IMR-90 (cell line): Measurements from ENCODE around the gene TDRD3. TPM values are rescaled to one million over a fixed set of nuclear protein-coding genes. Genes with fewer than 3 reads are reported as not detected.

Source experiments
- ATAC-seq: fragments of 200-7000 bp; cut with Tn5 transposase; 2 replicates; pipeline ENCODE4 v1.9.1; 2020; ENCODE audit warnings: low read depth, mild to moderate bottlenecking, moderate library complexity
- BruUV-seq: library from RNA; stranded (reverse); fragments of 400-500 nt; replicated peaks from 2 replicates; lab custom pipeline; 2021; lab: Mats Ljungman, UMichigan
- CTCF ChIA-PET: fragments of 300-600 bp; formaldehyde crosslinking; extraction: SDS; loops from one replicate; lab custom pipeline; 2021; ENCODE audit warnings: antibody characterized with exemption; lab: Yijun Ruan, JAX
- POLR2A ChIA-PET: fragments of 300-600 bp; sonication (Branson Sonifier 250); formaldehyde crosslinking; loops from one replicate; lab custom pipeline; 2022; ENCODE audit warnings: antibody characterized with exemption; ENCODE audit not compliant: unreplicated experiment; lab: Charles Lee
- DNase-seq: peaks from one replicate; pipeline ENCODE4 v3.0.0; 2013
- H2AFZ ChIP-seq: replicated peaks from 2 replicates; pipeline ENCODE3; 2013; ENCODE audit warnings: low read length, mild to moderate bottlenecking; ENCODE audit not compliant: poor library complexity
- H2AK5ac ChIP-seq: 2 replicates; pipeline ENCODE4 v1.6.1; 2013; ENCODE audit warnings: low read depth, low read length, inconsistent platforms
- H2AK9ac ChIP-seq: replicated peaks from 2 replicates; pipeline ENCODE3; 2013; ENCODE audit warnings: mild to moderate bottlenecking, low read depth, low read length, moderate library complexity; ENCODE audit not compliant: poor library complexity
- H2BK120ac ChIP-seq: 2 replicates; pipeline ENCODE4 v1.6.1; 2013; ENCODE audit warnings: low read depth, low read length, inconsistent platforms
- H2BK15ac ChIP-seq: 3 replicates; pipeline ENCODE4 v1.6.1; 2013; ENCODE audit warnings: low read depth, low read length, inconsistent platforms
- H2BK20ac ChIP-seq: 2 replicates; pipeline ENCODE4 v1.6.1; 2013; ENCODE audit warnings: low read depth, mild to moderate bottlenecking, inconsistent platforms, low read length, moderate library complexity
- H2BK5ac ChIP-seq: 2 replicates; pipeline ENCODE4 v1.6.1; 2013; ENCODE audit warnings: mild to moderate bottlenecking, low read depth, low read length, inconsistent platforms; ENCODE audit not compliant: poor library complexity, severe bottlenecking
- H3K14ac ChIP-seq: replicated peaks from 2 replicates; pipeline ENCODE4 v1.6.1; 2013; ENCODE audit warnings: low read depth, low read length, inconsistent platforms
- H3K18ac ChIP-seq: 2 replicates; pipeline ENCODE4 v1.6.1; 2013; ENCODE audit warnings: low read depth, low read length, control low read depth
- H3K23ac ChIP-seq: 2 replicates; pipeline ENCODE4 v1.6.1; 2013; ENCODE audit warnings: low read depth, low read length, inconsistent platforms
- H3K27ac ChIP-seq: 2 replicates; pipeline ENCODE4 v1.5.1; 2013; ENCODE audit warnings: mild to moderate bottlenecking, control low read depth, low read length; ENCODE audit not compliant: insufficient read depth
- H3K27me3 ChIP-seq: 2 replicates; pipeline ENCODE4 v1.6.1; 2013; ENCODE audit warnings: low read length; ENCODE audit not compliant: control insufficient read depth, insufficient read depth
- H3K36me3 ChIP-seq: 2 replicates; pipeline ENCODE4 v1.6.1; 2013; ENCODE audit warnings: low read length, mixed read lengths; ENCODE audit not compliant: control insufficient read depth, insufficient read depth
- H3K4ac ChIP-seq: 2 replicates; pipeline ENCODE4 v1.6.1; 2013; ENCODE audit warnings: low read depth, low read length, inconsistent platforms
- H3K4me1 ChIP-seq: 2 replicates; pipeline ENCODE4 v1.6.1; 2013; ENCODE audit warnings: low read length, mixed read lengths; ENCODE audit not compliant: control insufficient read depth, insufficient read depth
- H3K4me2 ChIP-seq: 2 replicates; pipeline ENCODE4 v1.6.1; 2013; ENCODE audit warnings: low read depth, mild to moderate bottlenecking, control low read depth, low read length, moderate library complexity
- H3K4me3 ChIP-seq: 2 replicates; pipeline ENCODE4 v1.5.1; 2013; ENCODE audit warnings: low read depth, mild to moderate bottlenecking, control low read depth, low read length, moderate library complexity; ENCODE audit not compliant: insufficient read depth
- H3K56ac ChIP-seq: 2 replicates; pipeline ENCODE4 v1.6.1; 2013; ENCODE audit warnings: low read length, inconsistent platforms; ENCODE audit not compliant: insufficient read depth; ENCODE audit errors: extremely low read depth
- H3K79me1 ChIP-seq, 2 experiments: 2 replicates each; pipeline ENCODE4 v1.6.1; 2013; ENCODE audit warnings: low read length in 2 of 2, inconsistent platforms in 1 of 2, low read depth in 1 of 2
- H3K9ac ChIP-seq: 2 replicates; pipeline ENCODE4 v1.6.1; 2013; ENCODE audit warnings: low read depth, low read length, control low read depth
- H3K9me1 ChIP-seq: 2 replicates; pipeline ENCODE4 v1.6.1; 2013; ENCODE audit warnings: low read length, inconsistent platforms; ENCODE audit not compliant: insufficient read depth
- H3K9me3 ChIP-seq: 2 replicates; pipeline ENCODE4 v1.6.1; 2013; ENCODE audit warnings: low read length; ENCODE audit not compliant: control insufficient read depth, insufficient read depth
- H4K20me1 ChIP-seq: 2 replicates; pipeline ENCODE4 v1.6.1; 2013; ENCODE audit warnings: low read length, inconsistent platforms; ENCODE audit not compliant: insufficient read depth
- H4K5ac ChIP-seq: 2 replicates; pipeline ENCODE4 v1.6.1; 2013; ENCODE audit warnings: mild to moderate bottlenecking, low read depth, low read length, control low read depth
- H4K8ac ChIP-seq, 2 experiments: 2 replicates each; pipeline ENCODE4 v1.6.1; 2013; ENCODE audit warnings: low read depth in 2 of 2, low read length in 2 of 2, control low read depth in 1 of 2, inconsistent platforms in 1 of 2
- H4K91ac ChIP-seq: 2 replicates; pipeline ENCODE4 v1.6.1; 2013; ENCODE audit warnings: low read depth, low read length, inconsistent platforms; ENCODE audit not compliant: insufficient read depth
- FOS ChIP-seq: fragments of 150-350 bp; IDR thresholded peaks from 2 replicates; pipeline ENCODE4 v1.6.1; 2016; ENCODE audit warnings: low read depth, low read length
- MAFK ChIP-seq: IDR thresholded peaks from 2 replicates; pipeline ENCODE4 v1.6.1; 2012; ENCODE audit warnings: low read depth, low read length, improper control_type of control experiment
- NFE2L2 ChIP-seq: fragments of 150-350 bp; IDR thresholded peaks from 2 replicates; pipeline ENCODE4 v1.6.1; 2016; ENCODE audit warnings: low read depth, mild to moderate bottlenecking, low read length
- POLR2A ChIP-seq: IDR thresholded peaks from 2 replicates; pipeline ENCODE4 v1.6.1; 2012; ENCODE audit warnings: mild to moderate bottlenecking, low read depth, low read length
- RAD21 ChIP-seq: IDR thresholded peaks from 2 replicates; pipeline ENCODE4 v1.6.1; 2012; ENCODE audit warnings: low read length, improper control_type of control experiment
- RCOR1 ChIP-seq: IDR thresholded peaks from 2 replicates; pipeline ENCODE4 v1.6.1; 2012; ENCODE audit warnings: mild to moderate bottlenecking, low read length, improper control_type of control experiment; ENCODE audit not compliant: insufficient replicate concordance
- RFX5 ChIP-seq: IDR thresholded peaks from 2 replicates; pipeline ENCODE4 v1.8.0; 2012; ENCODE audit warnings: low read depth, mild to moderate bottlenecking, low read length, moderate library complexity
- SMC3 ChIP-seq: fragments of 150-350 bp; IDR thresholded peaks from 2 replicates; pipeline ENCODE4 v1.6.1; 2016; ENCODE audit warnings: low read depth, mild to moderate bottlenecking, antibody characterized with exemption, low read length, moderate library complexity
- WGBS, 2 experiments: methylation state at CpG; one replicate each; pipeline versions ENCODE4 v1.1.5 to v1.1.7; 2013; ENCODE audit warnings: missing lambda C conversion rate in 2 of 2; ENCODE audit not compliant: insufficient read length in 1 of 2; ENCODE audit errors: extremely low coverage in 2 of 2; 5-methylcytosine and 5-hydroxymethylcytosine counted together
- dilution Hi-C: fragments of 300-500 bp; cut with HindIII; formaldehyde crosslinking; loops from one replicate; pipeline ENCODE4 v1.14.3; 2018; ENCODE audit warnings: low sequenced_read_pairs; ENCODE audit not compliant: unreplicated experiment
- in situ Hi-C: fragments of 300-500 bp; cut with MboI; formaldehyde crosslinking; loops from 3 replicates; pipeline ENCODE4 v1.14.3; 2019; ENCODE audit warnings: low sequenced_read_pairs, inconsistent platforms, mixed read lengths
- intact Hi-C: fragments of 100-400 bp; cut with micrococcal nuclease; formaldehyde crosslinking; loops from 2 replicates; pipeline ENCODE4 v1.10.0; 2022
- polyA plus RNA-seq, 3 experiments: library from polyadenylated mRNA; depleted of rRNA; stranded (reverse); fragments of >200 nt; gene quantifications; 2 replicates each; pipeline ENCODE4 v1.2.3, GENCODE V29; 2012; ENCODE audit warnings: low replicate concordance in 1 of 3
- total RNA-seq: library from RNA; depleted of rRNA; stranded (reverse); fragments of >200 nt; gene quantifications from 2 replicates; pipeline ENCODE4 v1.2.3, GENCODE V29; 2012
- TF ChIP-seq, protein P1 (sequence below): conservative IDR thresholded peaks from 2 replicates; pipeline ENCODE4 v1.5.1; 2012; ENCODE audit warnings: mild to moderate bottlenecking, low read depth, low read length, improper control_type of control experiment

The TDRD3 gene
- total and polyA plus RNA-seq, 2 of the 4 experiments (the other 2 are of a cell fraction): 3.9 to 12.0 TPM

DNA sequence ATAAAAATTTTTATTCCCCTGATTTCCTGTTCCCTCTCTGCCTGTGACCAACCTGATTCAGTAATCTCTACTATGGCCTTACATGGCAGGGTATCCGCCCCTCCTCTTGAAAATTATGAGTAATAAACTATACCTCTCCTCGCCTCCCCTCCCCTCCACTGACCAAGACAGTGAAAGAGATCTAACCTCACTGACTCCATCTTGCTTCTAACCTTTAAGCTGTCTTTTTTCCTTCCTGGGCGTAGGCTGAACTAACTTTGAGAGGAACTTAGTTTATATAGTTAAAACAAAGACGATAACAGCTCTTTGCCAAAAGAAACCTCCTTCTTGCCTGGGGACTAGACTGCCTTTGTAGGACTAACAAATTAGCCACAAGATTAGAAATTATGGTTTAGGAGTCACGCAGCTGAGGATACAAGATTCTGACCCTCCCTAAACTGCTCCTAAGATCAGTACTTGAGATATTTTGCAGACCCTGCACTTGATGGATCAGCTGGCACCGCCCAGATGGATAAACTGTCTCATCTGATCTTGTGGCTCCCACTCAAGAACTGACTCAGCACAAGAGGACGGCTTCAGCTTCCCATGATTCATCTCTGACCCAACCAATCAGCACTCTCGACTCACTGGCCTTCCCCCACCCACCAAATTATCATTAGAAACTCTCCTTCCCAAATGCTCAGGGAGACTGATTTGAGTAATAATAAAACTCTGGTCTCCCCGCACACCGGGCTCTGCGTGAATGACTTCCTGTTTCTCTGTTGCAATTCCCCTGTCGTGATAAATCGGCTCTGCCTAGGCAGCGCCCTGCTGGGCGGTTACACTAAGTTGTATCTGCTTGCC, 187.1 kb downstream of the TDRD3 start:
- WGBS, 2 experiments: 50% methylated on average over 4 of the region's 15 CpGs; no CpG with 5 or more reads in 1 of the 2 experiments
- Histone ChIP-seq H3K36me3 (no peaks in the 10 kb centered on the region), H3K4me1 (no peaks in the 10 kb centered on the region), H4K5ac (no peak overlapping the region), H3K4ac (no peak overlapping the region), H3K79me1 (no peaks in the 10 kb centered on the region), H3K4me3 (no peak overlapping the region), H3K4me2 (no peak overlapping the region), H3K9ac (no peak overlapping the region), H4K8ac (no peak overlapping the region; a peak in 1 of 4 replicates), H2AK9ac (no peak overlapping the region), H3K14ac (no peak overlapping the region), H3K18ac (no peak overlapping the region), H3K23ac (no peak overlapping the region), H3K9me1 (no peaks in the 10 kb centered on the region), H4K91ac (no peak overlapping the region), H2AK5ac (no peak overlapping the region), H2BK15ac (no peak overlapping the region; the same call in 2 of the 3 replicates), H2AFZ (peak overlapping the region; percentile 47), H2BK120ac (no peak overlapping the region), H4K20me1 (no peaks in the 10 kb centered on the region), H3K9me3 (0 out of 2 replicates have a peak, but pooled peaks cover 1% of the 10 kb centered on the region), H3K27me3 (no peaks in the 10 kb centered on the region), H2BK20ac (no peak overlapping the region), H3K27ac (no peak overlapping the region), H2BK5ac (no peak overlapping the region), H3K56ac (no peak overlapping the region)
- ChIA-PET POLR2A (no interaction called here), CTCF (no interaction called here)
- peak; percentile 66 for ATAC-seq
- no TSS peak for BruUV-seq
- in situ Hi-C loops (no loop called here), intact Hi-C loops (no loop called here), dilution Hi-C loops (no loop called here)
- no peak for TF ChIP-seq RAD21
- TF ChIP-seq, protein P1, sequence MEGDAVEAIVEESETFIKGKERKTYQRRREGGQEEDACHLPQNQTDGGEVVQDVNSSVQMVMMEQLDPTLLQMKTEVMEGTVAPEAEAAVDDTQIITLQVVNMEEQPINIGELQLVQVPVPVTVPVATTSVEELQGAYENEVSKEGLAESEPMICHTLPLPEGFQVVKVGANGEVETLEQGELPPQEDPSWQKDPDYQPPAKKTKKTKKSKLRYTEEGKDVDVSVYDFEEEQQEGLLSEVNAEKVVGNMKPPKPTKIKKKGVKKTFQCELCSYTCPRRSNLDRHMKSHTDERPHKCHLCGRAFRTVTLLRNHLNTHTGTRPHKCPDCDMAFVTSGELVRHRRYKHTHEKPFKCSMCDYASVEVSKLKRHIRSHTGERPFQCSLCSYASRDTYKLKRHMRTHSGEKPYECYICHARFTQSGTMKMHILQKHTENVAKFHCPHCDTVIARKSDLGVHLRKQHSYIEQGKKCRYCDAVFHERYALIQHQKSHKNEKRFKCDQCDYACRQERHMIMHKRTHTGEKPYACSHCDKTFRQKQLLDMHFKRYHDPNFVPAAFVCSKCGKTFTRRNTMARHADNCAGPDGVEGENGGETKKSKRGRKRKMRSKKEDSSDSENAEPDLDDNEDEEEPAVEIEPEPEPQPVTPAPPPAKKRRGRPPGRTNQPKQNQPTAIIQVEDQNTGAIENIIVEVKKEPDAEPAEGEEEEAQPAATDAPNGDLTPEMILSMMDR: no peak
- no peak for TF ChIP-seq SMC3
- TF ChIP-seq RFX5: no peak
- TF ChIP-seq RCOR1: no peak
- no peak for TF ChIP-seq POLR2A
- peak; percentile 54 for TF ChIP-seq MAFK
- TF ChIP-seq NFE2L2: no peak
- TF ChIP-seq FOS: no peak
- DNase-seq: peak; percentile 73
